ENCODE measurements around the gene LDB1.

Gene LDB1

GRCh38 chr10:102065561-102066398, 54.4 kb downstream of the LDB1 start:
- peak; percentile 51 for FAIRE-seq
- no peak for DNase-seq (ENCODE audit: insufficient read length, low spot score)

DNA sequence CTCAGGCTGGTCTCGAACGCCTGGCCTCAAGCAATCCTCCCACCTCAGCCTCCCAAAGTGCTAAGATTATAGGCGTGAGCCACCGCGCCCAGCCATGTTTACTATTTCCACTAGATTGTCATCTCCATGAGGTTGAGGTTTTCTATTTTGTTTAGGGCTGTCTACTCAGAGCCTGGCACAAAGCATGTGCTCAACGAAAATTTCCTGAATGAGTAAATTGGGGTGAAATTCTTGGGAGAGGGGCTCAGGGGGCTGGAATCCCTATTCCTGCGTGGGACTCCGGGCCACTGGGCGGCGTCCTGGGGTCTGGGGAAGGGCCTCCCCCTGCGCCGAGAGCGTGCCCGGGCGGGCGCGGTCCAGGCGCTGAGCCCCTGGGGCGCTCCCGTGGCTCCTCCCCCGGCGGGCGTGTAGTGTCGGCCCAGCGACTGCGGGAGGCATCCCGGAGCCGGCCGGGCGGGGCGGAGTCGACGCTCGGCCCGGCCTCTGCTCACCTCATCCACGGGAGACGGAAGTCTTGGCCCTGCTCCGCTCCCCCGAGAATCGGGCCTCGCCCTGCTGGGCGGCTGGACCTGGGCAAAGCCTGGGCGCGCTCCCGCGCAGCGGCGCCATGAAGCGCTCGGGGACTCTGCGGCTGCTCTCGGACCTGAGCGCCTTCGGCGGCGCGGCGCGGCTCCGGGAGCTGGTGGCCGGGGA, 55.2 kb downstream of the LDB1 start, which contains the start of gene HPS6:
HPS6 (plus strand) TSS at position 482 of the 693 bp plus-strand sequence; CDS start at position 608, 126 bp downstream.
- DNase-seq (ENCODE audit: insufficient read length, low spot score) (peak; percentile 92), FAIRE-seq (peak; percentile 89)

DNA sequence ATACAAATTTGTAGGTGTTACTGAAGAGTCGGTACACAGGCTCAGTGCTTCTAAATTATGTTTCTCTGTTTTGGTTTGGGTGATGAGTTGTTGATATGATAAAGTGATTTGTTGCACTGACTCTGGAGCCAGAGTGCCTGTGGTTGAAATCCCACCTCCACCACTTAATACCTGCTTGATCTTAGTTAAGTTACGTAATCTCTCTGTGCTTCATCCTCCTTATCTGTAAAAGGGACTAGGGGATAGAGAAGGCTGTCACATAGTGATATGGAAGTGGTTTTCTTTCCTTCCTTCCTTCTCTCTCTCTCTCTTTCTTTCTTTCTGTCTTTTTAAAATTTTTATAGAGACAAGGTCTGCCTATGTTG, 55.7 kb downstream of the LDB1 start:
- DNase-seq (ENCODE audit: insufficient read length, low spot score), result no peak
- no peak for FAIRE-seq

DNA sequence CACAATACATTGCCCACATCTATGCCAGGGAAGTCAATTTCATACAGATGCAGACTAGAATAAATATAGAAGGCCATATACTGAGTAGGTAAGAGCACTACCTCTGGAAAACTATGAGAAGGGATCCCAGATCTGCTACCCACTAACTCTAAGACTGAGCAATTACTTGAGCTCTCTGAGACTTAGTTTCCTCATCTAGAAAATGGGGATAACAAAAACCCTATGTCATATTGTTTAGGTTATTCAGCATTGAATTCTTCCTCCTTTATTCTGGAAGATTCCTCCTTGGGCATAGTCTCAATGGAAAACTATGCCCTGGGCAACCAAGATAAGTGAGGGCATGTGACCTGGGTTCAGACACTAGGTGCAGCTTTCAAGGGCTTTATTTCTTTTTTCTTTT, 60.2 kb downstream of the LDB1 start:
- no peak for FAIRE-seq
- no peak for DNase-seq (ENCODE audit: insufficient read length, low spot score)
